GM18867 (cell line): ENCODE measurements around the gene ACTN3.
A peak's percentile ranks its signal among the peaks of the same experiment; 100 is the strongest.
"Not testable (repeated sequence)": the region's sequence is repeated elsewhere in the genome, so short reads cannot be mapped to it uniquely, and the experiment has no call there.

Experiments used
- ATAC-seq: cut with Tn5 transposase; IDR thresholded peaks from one replicate; pipeline ENCODE4 v1.9.1; 2021; ENCODE audit warnings: mild to moderate bottlenecking, moderate library complexity; ENCODE audit not compliant: unreplicated experiment

Gene ACTN3

GRCh38 chr11:66564538-66564937, 17.8 kb downstream of the ACTN3 start:
- ATAC-seq: no peak

- ATAC-seq: no peak
Measured at GRCh38 chr11:66564984-66565383, 18.3 kb downstream of the ACTN3 start.

GRCh38 chr11:66566221-66566620, 19.5 kb downstream of the ACTN3 start:
- ATAC-seq: no peak

DNA sequence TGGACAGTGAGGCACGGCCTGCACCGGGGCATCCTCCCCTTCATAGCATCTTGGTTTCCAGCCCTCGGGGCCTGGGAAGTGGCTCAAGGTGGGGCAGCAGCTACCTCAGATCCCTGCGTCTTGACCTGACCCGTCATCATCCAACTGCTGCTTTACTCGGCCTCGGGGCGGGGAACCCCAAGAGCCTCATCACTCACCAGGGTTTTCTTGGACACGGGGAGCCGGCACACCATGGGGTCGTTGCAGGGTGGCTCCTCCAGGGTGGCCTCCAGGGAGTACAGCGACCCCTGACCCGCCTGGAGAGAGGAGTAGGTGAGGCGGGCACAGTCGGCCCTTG, 21.1 kb downstream of the ACTN3 start:
- ATAC-seq: no peak

- ATAC-seq: no peak
Measured at GRCh38 chr11:66568124-66568916, 21.6 kb downstream of the ACTN3 start, which contains the start of gene CTSF. Gene CTSF, minus strand, starts transcription at chr11:66568606. Its CDS starts 120 bp downstream, at chr11:66568486.

GRCh38 chr11:66569076-66569475, 22.4 kb downstream of the ACTN3 start:
- ATAC-seq: no peak

- no peak for ATAC-seq
Measured at GRCh38 chr11:66570079-66570849, 23.6 kb downstream of the ACTN3 start.

- no peak for ATAC-seq
Measured at GRCh38 chr11:66570850-66571180, 24.1 kb downstream of the ACTN3 start.

- ATAC-seq: no peak
Measured at GRCh38 chr11:66579017-66579606, 32.4 kb downstream of the ACTN3 start.

- ATAC-seq: no peak
Measured at GRCh38 chr11:66580803-66581202, 34.1 kb downstream of the ACTN3 start.

GRCh38 chr11:66581261-66581660, 34.6 kb downstream of the ACTN3 start:
- ATAC-seq: no peak

DNA sequence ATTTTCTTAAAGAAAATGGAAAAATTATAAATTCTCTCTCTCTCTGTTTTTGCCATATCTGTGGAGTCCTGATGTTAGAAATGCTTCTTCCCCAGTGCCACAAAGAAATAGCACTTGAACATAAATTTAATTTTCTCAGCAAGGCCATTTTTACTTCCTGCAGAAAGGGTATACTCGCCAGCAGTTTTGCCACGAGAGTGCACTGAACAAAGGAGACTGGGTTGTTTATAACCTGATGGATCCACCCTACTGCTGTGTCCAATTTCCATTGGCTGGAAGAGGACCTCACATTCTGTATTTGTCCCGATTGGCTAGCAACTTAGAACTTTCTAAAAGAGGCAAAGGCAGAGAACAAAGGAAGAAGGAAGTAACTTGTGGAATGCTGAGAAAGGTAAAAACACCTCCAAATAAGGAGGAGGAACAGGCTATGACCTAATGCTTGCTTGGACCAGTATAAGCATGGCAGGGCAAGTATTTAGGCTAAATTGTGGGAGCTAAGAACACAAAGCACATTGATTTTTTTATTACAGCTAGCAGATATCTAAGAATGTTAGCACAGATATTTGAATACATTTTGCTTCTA, 36.0 kb downstream of the ACTN3 start:
- not testable (repeated sequence) for ATAC-seq

DNA sequence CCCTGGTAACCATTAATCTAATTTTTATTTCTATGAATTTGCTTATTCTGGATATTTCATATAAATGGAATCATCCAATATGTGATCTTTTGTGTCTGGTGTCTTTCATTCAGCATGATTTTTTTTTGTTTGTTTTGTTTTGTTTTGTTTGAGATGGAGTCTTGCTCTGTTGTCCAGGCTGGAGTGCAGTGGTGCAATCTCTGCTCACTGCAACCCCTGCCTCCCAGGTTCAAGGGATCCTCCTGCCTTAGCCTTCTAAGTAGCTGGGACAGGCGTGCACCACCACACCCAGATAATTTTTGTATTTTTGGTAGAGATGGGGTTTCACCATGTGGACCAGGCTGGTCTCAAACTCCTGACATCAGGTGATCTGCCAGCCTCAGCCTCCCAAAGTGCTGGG, 38.7 kb downstream of the ACTN3 start:
- ATAC-seq: not testable (repeated sequence)

GRCh38 chr11:66586136-66586535, 39.4 kb downstream of the ACTN3 start:
- ATAC-seq: no peak

DNA sequence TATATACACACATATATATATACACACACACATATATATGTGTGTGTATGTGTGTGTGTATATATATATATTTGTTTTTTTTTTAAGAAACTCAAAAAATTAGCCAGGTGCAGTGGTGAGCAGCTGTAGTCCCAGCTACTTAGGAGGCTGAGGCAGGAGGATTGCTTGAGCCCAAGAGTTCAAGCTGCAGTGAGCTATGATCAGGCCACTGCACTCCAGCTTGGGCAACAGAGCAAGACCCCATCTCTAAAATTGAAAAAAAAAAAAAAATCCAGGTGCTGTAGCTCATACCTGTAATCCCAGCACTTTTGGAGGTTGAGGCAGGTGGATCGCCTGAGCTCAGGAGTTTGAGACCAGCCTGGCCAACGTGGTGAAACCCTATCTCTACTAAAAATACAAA, 42.6 kb downstream of the ACTN3 start:
- ATAC-seq: not testable (repeated sequence)

- no peak for ATAC-seq
Measured at GRCh38 chr11:66589996-66590675, 43.4 kb downstream of the ACTN3 start.

DNA sequence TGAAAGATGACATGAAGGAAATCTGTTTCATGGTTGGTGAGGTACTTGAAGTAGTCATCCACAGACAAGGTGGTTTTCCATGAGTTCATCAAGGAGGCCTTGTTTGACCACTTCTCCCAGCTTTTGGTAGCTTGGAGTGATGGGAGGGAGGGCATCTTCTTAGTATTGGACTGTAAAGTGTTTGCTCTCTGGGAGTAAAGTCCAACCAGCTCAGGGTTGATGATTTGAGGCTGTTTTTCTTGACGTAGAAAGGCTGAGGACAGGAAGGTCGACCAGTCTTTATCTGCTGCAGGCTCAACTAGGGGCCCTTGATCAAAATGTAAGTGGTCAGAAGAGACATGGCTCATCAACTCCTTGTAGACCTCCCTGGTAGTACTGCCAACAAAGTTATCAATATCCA, 44.5 kb downstream of the ACTN3 start:
- ATAC-seq: no peak

GRCh38 chr11:66592457-66593302, 46.0 kb downstream of the ACTN3 start, which contains the start of the genes CCDC87 and CCS:
Gene CCDC87, minus strand, starts transcription at chr11:66593063. Its CDS starts 48 bp downstream, at chr11:66593015.
Gene CCS, plus strand, starts transcription at chr11:66593185. Its CDS starts 77 bp downstream, at chr11:66593262.
- peak; percentile 88 for ATAC-seq

- peak; percentile 11 for ATAC-seq
Measured at GRCh38 chr11:66593303-66593635, 46.6 kb downstream of the ACTN3 start.

DNA sequence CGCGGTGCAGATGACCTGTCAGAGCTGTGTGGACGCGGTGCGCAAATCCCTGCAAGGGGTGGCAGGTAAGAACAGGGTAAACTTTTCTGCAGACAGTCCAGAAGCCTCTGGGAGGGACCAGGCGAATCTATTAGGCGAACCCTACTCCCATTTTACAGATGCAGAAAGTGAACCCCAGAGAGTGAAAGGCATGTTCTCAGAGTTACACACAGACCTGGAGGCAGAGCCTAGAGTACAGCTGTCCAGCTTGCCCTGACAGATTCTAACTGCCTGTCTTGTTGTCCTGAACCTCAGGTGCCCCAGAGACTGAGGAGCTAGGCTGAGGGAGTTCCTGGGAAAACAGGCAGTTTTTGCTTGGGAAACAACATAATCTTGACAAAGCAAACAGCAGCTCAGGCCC, 46.9 kb downstream of the ACTN3 start:
- ATAC-seq: no peak
